Daoy (cell line): Measurements from ENCODE around the gene ANO8. TPM values are rescaled to one million over a fixed set of nuclear protein-coding genes. Genes with fewer than 3 reads are reported as not detected.
"Not testable (repeated sequence)": the region's sequence is repeated elsewhere in the genome, so short reads cannot be mapped to it uniquely, and the experiment has no call there.

Experiments
- DNase-seq: peaks from one replicate; pipeline ENCODE4 v3.0.0-alpha.2; 2015; ENCODE audit warnings: low read depth
- total RNA-seq: library from RNA; depleted of rRNA; stranded (reverse); fragments of >200 nt; shearing (Covaris generic); gene quantifications from 2 replicates; pipeline ENCODE4 v1.2.3, GENCODE V29; 2014; rRNA removed

ANO8 gene
- total RNA-seq, 1 experiment from 2014 or later, result 2.5 TPM

DNA sequence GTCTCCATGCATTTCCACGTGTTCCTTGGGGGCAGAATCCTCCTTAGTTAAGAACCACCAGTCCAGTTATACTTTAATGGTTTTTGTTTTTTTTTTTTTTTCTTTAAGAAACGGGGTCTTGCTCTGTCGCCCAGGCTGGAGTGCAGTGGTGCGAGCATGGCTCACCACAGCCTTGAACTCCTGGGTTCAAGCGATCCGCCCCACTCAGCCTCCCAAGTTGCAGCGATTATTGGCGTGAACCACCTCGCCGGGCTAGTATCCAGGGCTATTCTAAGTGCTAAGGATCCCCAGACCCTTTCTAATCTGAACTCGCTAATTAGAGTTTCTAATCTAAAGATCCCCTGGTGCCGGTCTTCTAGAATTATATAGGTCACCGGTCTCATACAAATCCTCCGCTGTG is 41.0 kb downstream of the ANO8 start:
- DNase-seq, result no peak

GRCh38 chr19:17292301-17293074 is 42.2 kb downstream of the ANO8 start:
- peak; percentile 92 for DNase-seq

GRCh38 chr19:17289489-17289888 is 45.2 kb downstream of the ANO8 start:
- peak; percentile 83 for DNase-seq

GRCh38 chr19:17286752-17287151 is 47.9 kb downstream of the ANO8 start:
- DNase-seq, result no peak

DNA sequence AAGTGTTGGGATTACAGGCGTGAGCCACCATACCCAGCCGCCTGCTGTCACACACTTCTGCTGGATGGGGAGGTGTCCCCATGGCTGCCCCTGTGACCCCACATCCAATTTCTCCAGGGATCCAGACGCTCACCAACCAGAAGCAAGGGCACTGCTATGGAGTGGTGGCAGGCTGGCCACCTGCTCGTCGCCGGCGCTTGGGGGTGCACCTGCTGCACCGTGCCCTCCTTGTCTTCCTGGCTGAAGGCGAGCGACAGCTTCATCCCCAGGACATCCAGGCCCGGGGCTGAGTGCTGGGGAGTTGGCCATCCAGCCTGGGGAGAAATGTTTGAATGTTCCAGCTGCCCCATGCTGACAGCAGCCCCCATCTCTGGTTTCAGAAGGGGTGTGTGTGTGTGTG is 48.4 kb downstream of the ANO8 start:
- no peak for DNase-seq

GRCh38 chr19:17285415-17286135 is 49.1 kb downstream of the ANO8 start:
- no peak for DNase-seq

- no peak for DNase-seq
These were observed 51.1 kb downstream of the ANO8 start for GRCh38 chr19:17283504-17283996.

DNA sequence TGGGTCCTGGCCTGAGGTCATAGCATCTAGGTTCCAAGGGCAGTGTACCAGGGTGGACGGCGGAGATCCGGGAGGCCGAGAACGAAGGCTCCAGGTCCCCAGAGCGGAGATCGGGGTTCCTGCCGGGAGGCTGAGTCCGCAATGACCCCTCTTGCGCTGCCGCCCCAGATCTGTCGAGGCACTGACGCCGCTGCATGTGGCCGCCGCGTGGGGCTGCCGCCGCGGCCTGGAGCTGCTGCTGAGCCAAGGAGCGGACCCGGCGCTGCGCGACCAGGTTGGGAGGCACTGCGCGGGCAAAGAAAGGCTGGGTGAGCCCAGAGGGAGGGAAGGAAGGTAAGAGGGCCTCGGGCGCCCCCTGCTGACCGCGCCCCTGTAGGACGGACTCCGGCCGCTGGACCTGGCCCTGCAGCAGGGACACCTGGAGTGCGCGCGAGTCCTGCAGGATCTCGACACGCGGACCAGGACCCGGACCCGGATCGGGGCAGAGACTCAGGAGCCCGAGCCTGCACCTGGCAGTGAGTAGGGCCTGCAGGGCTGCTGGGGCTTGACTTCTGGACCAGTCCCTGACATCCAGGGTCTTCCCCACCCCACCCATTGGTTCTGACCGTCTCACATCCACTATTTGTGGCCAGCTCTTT is 52.0 kb downstream of the ANO8 start:
- DNase-seq, result peak; percentile 93

DNA sequence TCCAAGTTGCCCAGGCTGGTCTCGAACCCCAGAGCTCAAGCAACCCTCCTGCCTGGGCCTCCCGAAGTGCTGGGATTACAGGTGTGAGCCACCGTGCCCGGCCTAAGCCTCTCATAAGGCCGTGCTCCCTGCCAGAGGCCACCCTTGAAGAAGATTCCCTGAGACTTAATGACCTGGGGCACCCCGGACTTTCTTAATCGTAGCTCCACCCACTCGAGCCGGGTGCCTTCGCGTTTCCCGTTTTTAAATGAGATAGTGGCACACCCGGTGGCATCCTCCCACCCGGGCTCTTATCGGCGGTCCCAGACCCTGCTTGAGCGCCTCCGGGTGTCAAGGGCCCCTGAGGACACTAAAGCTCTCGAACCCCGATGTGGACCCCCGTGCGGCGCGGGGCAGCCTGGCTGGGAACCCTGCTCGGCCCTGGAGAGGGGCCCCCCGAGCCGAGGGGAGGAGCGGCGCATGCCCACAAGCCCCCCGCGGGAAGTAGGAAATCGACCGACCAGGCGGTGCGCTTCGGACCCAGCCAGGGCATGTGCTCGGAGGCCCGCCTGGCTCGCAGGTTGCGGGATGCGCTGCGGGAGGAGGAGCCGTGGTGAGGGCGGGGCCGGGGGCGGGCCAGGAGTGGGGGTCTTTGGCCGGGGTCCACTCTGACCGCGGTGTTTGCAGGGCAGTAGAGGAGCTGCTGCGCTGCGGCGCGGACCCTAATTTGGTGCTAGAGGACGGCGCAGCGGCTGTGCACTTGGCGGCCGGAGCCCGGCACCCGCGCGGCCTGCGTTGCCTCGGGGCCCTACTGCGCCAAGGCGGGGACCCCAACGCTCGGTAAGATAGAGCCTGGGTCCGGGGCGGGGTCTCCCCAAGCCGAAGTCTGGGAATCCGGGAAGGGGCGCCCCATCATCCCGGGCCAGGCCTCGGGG is 53.0 kb downstream of the ANO8 start, which contains the start of gene ANKLE1:
TSS of gene ANKLE1 (plus strand) at position 511 of the 914 bp plus-strand sequence. CDS start at position 531, 20 bp downstream.
- DNase-seq, result peak; percentile 61

DNA sequence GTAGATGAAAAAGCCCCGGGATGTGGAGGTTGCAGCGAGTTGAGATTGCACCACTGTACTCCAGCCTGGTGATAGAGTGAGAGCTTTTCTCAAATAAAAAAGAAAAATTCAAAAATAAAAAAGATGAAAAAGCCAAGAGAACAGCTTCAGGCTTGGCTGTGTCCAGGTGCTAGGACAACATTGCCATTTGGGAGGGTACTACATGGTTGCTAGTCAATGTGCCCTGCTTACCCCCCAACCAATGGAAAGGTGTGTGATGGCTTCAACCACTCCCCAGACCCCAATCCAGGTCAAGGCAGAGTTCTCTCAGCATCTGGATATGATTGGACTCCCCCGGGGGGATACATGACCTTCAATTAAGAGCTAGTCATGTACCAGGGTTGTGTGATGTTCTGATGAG is 55.2 kb downstream of the ANO8 start:
- no peak for DNase-seq

DNA sequence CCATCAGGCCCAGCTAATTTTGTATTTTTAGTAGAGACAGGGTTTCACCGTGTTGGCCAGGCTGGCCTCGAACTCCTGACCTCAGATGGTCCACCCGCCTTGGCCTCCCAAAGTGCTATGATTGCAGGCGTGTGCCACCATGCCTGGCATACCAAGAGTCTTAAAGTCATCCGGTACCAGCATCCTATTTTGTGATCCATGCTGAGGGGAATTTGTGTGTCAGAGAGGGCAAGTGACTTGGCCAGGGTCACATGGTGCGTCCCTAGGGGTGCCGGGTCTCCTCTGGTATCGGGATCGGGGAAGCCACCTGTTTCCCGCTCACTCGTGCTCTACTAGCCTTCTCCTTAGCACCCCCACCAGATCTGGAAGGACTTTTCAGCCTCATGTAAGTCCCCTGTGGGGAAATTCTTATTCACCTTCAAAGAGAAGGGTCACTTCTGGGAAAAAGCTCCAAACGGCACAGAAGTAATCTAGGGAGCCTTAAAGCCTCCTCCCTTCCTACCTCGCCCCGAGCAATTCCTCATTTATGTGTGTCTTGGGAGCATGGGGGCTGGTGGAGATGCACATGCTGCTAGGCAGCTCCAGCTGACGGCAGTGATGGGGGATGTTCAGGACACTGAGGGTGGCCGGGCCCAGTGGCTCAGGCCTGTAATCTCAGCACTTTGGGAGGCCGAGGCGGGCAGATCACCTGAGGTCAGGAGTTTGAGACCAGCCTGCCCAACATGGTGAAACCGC is 59.0 kb downstream of the ANO8 start:
- DNase-seq, result no peak

GRCh38 chr19:17274892-17275291 is 59.8 kb downstream of the ANO8 start:
- not testable (repeated sequence) for DNase-seq

Other genes starting within 250 kb of the ANO8 start
- gene USE1, start 119.5 kb downstream of the ANO8 start, total RNA-seq, result 25.5 and 33.5 TPM in 2 replicates
- 0.18 and 1.6 TPM in 2 replicates for gene OCEL1, start 108.6 kb downstream of the ANO8 start, total RNA-seq
- 44.5 and 51.8 TPM in 2 replicates for gene NR2F6, start 88.9 kb downstream of the ANO8 start, total RNA-seq
- not detected in 2 replicates for gene USHBP1, start 70.1 kb downstream of the ANO8 start, total RNA-seq
- 174 and 192 TPM in 2 replicates for gene BABAM1, start 67.4 kb downstream of the ANO8 start, total RNA-seq
- gene ANKLE1, start 53.0 kb downstream of the ANO8 start, total RNA-seq, result 1.6 and 2.3 TPM in 2 replicates
- gene ABHD8, start 31.4 kb downstream of the ANO8 start, total RNA-seq, result 7.6 and 11.6 TPM in 2 replicates
- 68.9 and 94.4 TPM in 2 replicates for gene MRPL34, start 29.0 kb downstream of the ANO8 start, total RNA-seq
- gene DDA1, start 25.3 kb downstream of the ANO8 start, total RNA-seq, result 50.1 and 63.0 TPM in 2 replicates
- gene GTPBP3, start 2.7 kb upstream of the ANO8 start, total RNA-seq, result 42.5 and 43.1 TPM in 2 replicates
- gene PLVAP, start 42.5 kb upstream of the ANO8 start, total RNA-seq, result not detected in 2 replicates
- gene CCDC194, start 59.3 kb upstream of the ANO8 start, total RNA-seq, result 0.69 TPM in 1 of 2 replicates, not detected in the other
- 0.83 and 4.4 TPM in 2 replicates for gene BST2, start 70.8 kb upstream of the ANO8 start, total RNA-seq
- 82.3 and 102 TPM in 2 replicates for gene MVB12A, start 85.2 kb upstream of the ANO8 start, total RNA-seq
- gene TMEM221, start 113.8 kb upstream of the ANO8 start, total RNA-seq, result not detected in 2 replicates
- gene NXNL1, start 126.1 kb upstream of the ANO8 start, total RNA-seq, result not detected in 2 replicates
- 0.98 and 3.7 TPM in 2 replicates for gene SLC27A1, start 135.7 kb upstream of the ANO8 start, total RNA-seq
- gene PGLS, start 176.8 kb upstream of the ANO8 start, total RNA-seq, result 40.8 and 95.0 TPM in 2 replicates
- gene COLGALT1, start 220.8 kb upstream of the ANO8 start, total RNA-seq, result 58.8 and 60.5 TPM in 2 replicates